Neural cell (in vitro differentiated cells): ENCODE measurements around the gene LPIN3. TPM values are rescaled to one million over a fixed set of nuclear protein-coding genes. Genes with fewer than 3 reads are reported as not detected.

Experiments
- H2AFZ ChIP-seq: fragments of 200-600, 300-800 bp; sonication (generic), shearing (Covaris generic); 2 replicates; pipeline ENCODE4 v1.6.0; 2014; ENCODE audit warnings: low read depth, mild to moderate bottlenecking, antibody characterized with exemption, low read length, moderate library complexity
- H3F3A ChIP-seq: fragments of 200-600 bp; shearing (Covaris generic); 2 replicates; pipeline ENCODE4 v1.6.1; 2016; ENCODE audit warnings: mild to moderate bottlenecking, moderate library complexity, mixed read lengths, antibody characterized with exemption, low read length; ENCODE audit not compliant: insufficient read depth, poor library complexity, severe bottlenecking
- H3K27ac ChIP-seq: fragments of 200-600, 300-800 bp; sonication (generic), shearing (Covaris generic); 2 replicates; pipeline ENCODE4 v1.5.1; 2014; ENCODE audit warnings: mild to moderate bottlenecking, low read length, moderate library complexity
- H3K27me3 ChIP-seq: fragments of 300-800, 200-600 bp; sonication (generic), shearing (Covaris generic); 2 replicates; pipeline ENCODE4 v1.6.0; 2014; ENCODE audit warnings: mild to moderate bottlenecking, low read depth, low read length, moderate library complexity; ENCODE audit not compliant: insufficient read depth
- H3K36me3 ChIP-seq: fragments of 300-800, 200-600 bp; sonication (generic), shearing (Covaris generic); 2 replicates; pipeline ENCODE4 v1.5.1; 2014; ENCODE audit warnings: mild to moderate bottlenecking, antibody characterized with exemption, low read length, moderate library complexity; ENCODE audit not compliant: insufficient read depth
- H3K4me2 ChIP-seq: fragments of 300-800, 200-600 bp; sonication (generic), shearing (Covaris generic); 2 replicates; pipeline ENCODE4 v1.6.0; 2014; ENCODE audit warnings: mild to moderate bottlenecking, low read length
- H3K4me3 ChIP-seq: fragments of 300-800, 200-600 bp; sonication (generic), shearing (Covaris generic); 2 replicates; pipeline ENCODE4 v1.5.1; 2014; ENCODE audit warnings: mild to moderate bottlenecking, low read length, moderate library complexity
- H3K79me2 ChIP-seq: fragments of 200-600 bp; shearing (Covaris generic); replicated peaks from 2 replicates; pipeline ENCODE4 v1.6.0; 2014; ENCODE audit warnings: mild to moderate bottlenecking, low read length, moderate library complexity; ENCODE audit not compliant: insufficient read depth
- H3K9ac ChIP-seq: fragments of 300-800, 200-600 bp; sonication (generic), shearing (Covaris generic); 2 replicates; pipeline ENCODE4 v1.6.1; 2016; ENCODE audit warnings: mild to moderate bottlenecking, low read length, mixed read lengths
- H3K9me2 ChIP-seq: fragments of 200-600 bp; shearing (Covaris generic); 2 replicates; pipeline ENCODE4 v1.6.1; 2016; ENCODE audit warnings: mild to moderate bottlenecking, low read length, mixed read lengths; ENCODE audit not compliant: insufficient read depth
- H3K9me3 ChIP-seq: fragments of 200-600, 300-800 bp; sonication (generic), shearing (Covaris generic); 2 replicates; pipeline ENCODE4 v1.6.1; 2016; ENCODE audit warnings: mild to moderate bottlenecking, mixed run types, low read length, moderate library complexity, mixed read lengths
- H4K20me1 ChIP-seq: fragments of 200-600 bp; shearing (Covaris generic); 2 replicates; pipeline ENCODE4 v1.6.1; 2016; ENCODE audit warnings: mild to moderate bottlenecking, mixed run types; ENCODE audit not compliant: insufficient read depth
- EP300 ChIP-seq: fragments of 450-650 bp; conservative IDR thresholded peaks from 2 replicates; pipeline ENCODE4 v1.6.1; 2014; ENCODE audit warnings: antibody characterized with exemption, mild to moderate bottlenecking, moderate library complexity; ENCODE audit not compliant: poor library complexity, severe bottlenecking
- EZH2 ChIP-seq: fragments of 200-600, 300-800 bp; shearing (Covaris generic), sonication (generic); IDR thresholded peaks from 2 replicates; pipeline ENCODE4 v1.6.1; 2014; ENCODE audit warnings: antibody characterized with exemption, low read length, borderline replicate concordance, mild to moderate bottlenecking; ENCODE audit not compliant: insufficient read depth, poor library complexity, severe bottlenecking
- MXI1 ChIP-seq: fragments of 450-650 bp; conservative IDR thresholded peaks from 2 replicates; pipeline ENCODE4 v1.6.1; 2014; ENCODE audit warnings: antibody characterized with exemption, mild to moderate bottlenecking; ENCODE audit not compliant: poor library complexity, severe bottlenecking
- POLR2AphosphoS5 ChIP-seq: IDR thresholded peaks from 2 replicates; pipeline ENCODE4 v1.6.1; 2012
- RAD21 ChIP-seq: fragments of 450-650 bp; conservative IDR thresholded peaks from 2 replicates; pipeline ENCODE4 v1.6.1; 2014; ENCODE audit warnings: antibody characterized with exemption, mild to moderate bottlenecking, moderate library complexity
- SMC3 ChIP-seq: fragments of 450-650 bp; conservative IDR thresholded peaks from 2 replicates; pipeline ENCODE4 v1.6.1; 2014; ENCODE audit warnings: antibody characterized with exemption, mild to moderate bottlenecking, moderate library complexity; ENCODE audit not compliant: poor library complexity
- TAF1 ChIP-seq: IDR thresholded peaks from 2 replicates; pipeline ENCODE4 v1.6.1; 2012; ENCODE audit warnings: low read depth
- polyA plus RNA-seq: library from polyadenylated mRNA; depleted of rRNA; stranded (reverse); fragments of >200 nt; gene quantifications from 2 replicates; pipeline ENCODE4 v1.2.3, GENCODE V29; 2014
- TF ChIP-seq, protein P1 (sequence below): IDR thresholded peaks from 2 replicates; pipeline ENCODE4 v1.6.1; 2012; ENCODE audit warnings: borderline replicate concordance
- TF ChIP-seq, protein P2 (sequence below): fragments of 450-650 bp; IDR thresholded peaks from 2 replicates; pipeline ENCODE4 v1.5.1; 2014; ENCODE audit warnings: antibody characterized with exemption, mild to moderate bottlenecking, moderate library complexity; ENCODE audit not compliant: poor library complexity, severe bottlenecking

The LPIN3 gene
- polyA plus RNA-seq, 1 donor from 2014 or later: not detected

- Histone ChIP-seq H3K27ac (no peak overlapping the region), H3K27me3 (no peaks in the 10 kb centered on the region), H3K36me3 (no peaks in the 10 kb centered on the region), H3K9me2 (no peaks in the 10 kb centered on the region), H3K4me3 (no peak overlapping the region), H3K79me2 (no peaks in the 10 kb centered on the region), H3F3A (no peaks in the 10 kb centered on the region), H3K9ac (no peak overlapping the region), H3K9me3 (no peaks in the 10 kb centered on the region), H3K4me2 (no peak overlapping the region), H4K20me1 (no peaks in the 10 kb centered on the region), H2AFZ (no peak overlapping the region)
- TF ChIP-seq, protein P1, sequence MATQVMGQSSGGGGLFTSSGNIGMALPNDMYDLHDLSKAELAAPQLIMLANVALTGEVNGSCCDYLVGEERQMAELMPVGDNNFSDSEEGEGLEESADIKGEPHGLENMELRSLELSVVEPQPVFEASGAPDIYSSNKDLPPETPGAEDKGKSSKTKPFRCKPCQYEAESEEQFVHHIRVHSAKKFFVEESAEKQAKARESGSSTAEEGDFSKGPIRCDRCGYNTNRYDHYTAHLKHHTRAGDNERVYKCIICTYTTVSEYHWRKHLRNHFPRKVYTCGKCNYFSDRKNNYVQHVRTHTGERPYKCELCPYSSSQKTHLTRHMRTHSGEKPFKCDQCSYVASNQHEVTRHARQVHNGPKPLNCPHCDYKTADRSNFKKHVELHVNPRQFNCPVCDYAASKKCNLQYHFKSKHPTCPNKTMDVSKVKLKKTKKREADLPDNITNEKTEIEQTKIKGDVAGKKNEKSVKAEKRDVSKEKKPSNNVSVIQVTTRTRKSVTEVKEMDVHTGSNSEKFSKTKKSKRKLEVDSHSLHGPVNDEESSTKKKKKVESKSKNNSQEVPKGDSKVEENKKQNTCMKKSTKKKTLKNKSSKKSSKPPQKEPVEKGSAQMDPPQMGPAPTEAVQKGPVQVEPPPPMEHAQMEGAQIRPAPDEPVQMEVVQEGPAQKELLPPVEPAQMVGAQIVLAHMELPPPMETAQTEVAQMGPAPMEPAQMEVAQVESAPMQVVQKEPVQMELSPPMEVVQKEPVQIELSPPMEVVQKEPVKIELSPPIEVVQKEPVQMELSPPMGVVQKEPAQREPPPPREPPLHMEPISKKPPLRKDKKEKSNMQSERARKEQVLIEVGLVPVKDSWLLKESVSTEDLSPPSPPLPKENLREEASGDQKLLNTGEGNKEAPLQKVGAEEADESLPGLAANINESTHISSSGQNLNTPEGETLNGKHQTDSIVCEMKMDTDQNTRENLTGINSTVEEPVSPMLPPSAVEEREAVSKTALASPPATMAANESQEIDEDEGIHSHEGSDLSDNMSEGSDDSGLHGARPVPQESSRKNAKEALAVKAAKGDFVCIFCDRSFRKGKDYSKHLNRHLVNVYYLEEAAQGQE: no peak
- no peak for TF ChIP-seq MXI1
- no peak for TF ChIP-seq POLR2AphosphoS5
- TF ChIP-seq EZH2: no peak
- TF ChIP-seq, protein P2, sequence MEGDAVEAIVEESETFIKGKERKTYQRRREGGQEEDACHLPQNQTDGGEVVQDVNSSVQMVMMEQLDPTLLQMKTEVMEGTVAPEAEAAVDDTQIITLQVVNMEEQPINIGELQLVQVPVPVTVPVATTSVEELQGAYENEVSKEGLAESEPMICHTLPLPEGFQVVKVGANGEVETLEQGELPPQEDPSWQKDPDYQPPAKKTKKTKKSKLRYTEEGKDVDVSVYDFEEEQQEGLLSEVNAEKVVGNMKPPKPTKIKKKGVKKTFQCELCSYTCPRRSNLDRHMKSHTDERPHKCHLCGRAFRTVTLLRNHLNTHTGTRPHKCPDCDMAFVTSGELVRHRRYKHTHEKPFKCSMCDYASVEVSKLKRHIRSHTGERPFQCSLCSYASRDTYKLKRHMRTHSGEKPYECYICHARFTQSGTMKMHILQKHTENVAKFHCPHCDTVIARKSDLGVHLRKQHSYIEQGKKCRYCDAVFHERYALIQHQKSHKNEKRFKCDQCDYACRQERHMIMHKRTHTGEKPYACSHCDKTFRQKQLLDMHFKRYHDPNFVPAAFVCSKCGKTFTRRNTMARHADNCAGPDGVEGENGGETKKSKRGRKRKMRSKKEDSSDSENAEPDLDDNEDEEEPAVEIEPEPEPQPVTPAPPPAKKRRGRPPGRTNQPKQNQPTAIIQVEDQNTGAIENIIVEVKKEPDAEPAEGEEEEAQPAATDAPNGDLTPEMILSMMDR: no peak
- TF ChIP-seq EP300: no peak
- TF ChIP-seq SMC3: no peak
- TF ChIP-seq TAF1: no peak
- no peak for TF ChIP-seq RAD21
Observed at GRCh38 chr20:41398408-41398807, 57.8 kb downstream of the LPIN3 start.

- no peaks in the 10 kb centered on the region for H3K9me3 ChIP-seq
- peaks cover 5% of the 10 kb centered on the region for H3K36me3 ChIP-seq
- no peaks in the 10 kb centered on the region for H4K20me1 ChIP-seq
- no peaks in the 10 kb centered on the region for H3F3A ChIP-seq
- no peaks in the 10 kb centered on the region for H3K9me2 ChIP-seq
- H2AFZ ChIP-seq: no peak overlapping the region
- H3K27me3 ChIP-seq: no peaks in the 10 kb centered on the region
- TF ChIP-seq POLR2AphosphoS5 (no peak), RAD21 (no peak), MXI1 (no peak), SMC3 (no peak), EZH2 (no peak), TAF1 (no peak)
- TF ChIP-seq, protein P2: no peak
- TF ChIP-seq, protein P1: no peak
- no peak overlapping the region for H3K4me3 ChIP-seq
- no peaks in the 10 kb centered on the region for H3K79me2 ChIP-seq
- no peak overlapping the region for H3K9ac ChIP-seq
- H3K4me2 ChIP-seq: no peak overlapping the region
- no peak overlapping the region for H3K27ac ChIP-seq
Observed at GRCh38 chr20:41403604-41404003, 63.0 kb downstream of the LPIN3 start.
